Activated B cell treated with CpG ODN at 0.5 μM for 24 hours (primary cell): ENCODE results near the gene FSIP2. TPM values are rescaled to one million over a fixed set of nuclear protein-coding genes. Genes with fewer than 3 reads are reported as not detected.

Source experiments
- ATAC-seq: fragments of 200-7000 bp; cut with Tn5 transposase; one replicate; pipeline ENCODE4 v1.10.0; 2021; ENCODE audit warnings: low read depth, mild to moderate bottlenecking, moderate library complexity
- CTCF ChIA-PET: fragments of 350-600 bp; sonication (Branson Sonifier 250); formaldehyde crosslinking; loops from one replicate; lab custom pipeline; 2021; ENCODE audit warnings: antibody characterized with exemption; lab: Charles Lee
- POLR2A ChIA-PET: fragments of 350-600 bp; sonication (Branson Sonifier 250); formaldehyde crosslinking; loops from one replicate; lab custom pipeline; 2021; ENCODE audit warnings: antibody characterized with exemption; lab: Charles Lee
- DNase-seq: peaks from one replicate; pipeline ENCODE4 v3.0.0; 2022
- H3K27ac Mint-ChIP-seq: one replicate; pipeline ENCODE4 v1.8.0; 2020; ENCODE audit warnings: mixed read lengths
- H3K27me3 Mint-ChIP-seq: one replicate; pipeline ENCODE4 v1.8.0; 2021; ENCODE audit warnings: mixed read lengths
- H3K36me3 Mint-ChIP-seq: one replicate; pipeline ENCODE4 v1.8.0; 2021; ENCODE audit warnings: low read depth, mixed read lengths
- H3K4me1 Mint-ChIP-seq: one replicate; pipeline ENCODE4 v1.8.0; 2021; ENCODE audit warnings: mixed read lengths
- H3K4me3 Mint-ChIP-seq: one replicate; pipeline ENCODE4 v1.8.0; 2020; ENCODE audit warnings: mild to moderate bottlenecking, mixed read lengths
- H3K9me3 Mint-ChIP-seq: one replicate; pipeline ENCODE4 v1.8.0; 2020; ENCODE audit warnings: mixed read lengths
- intact Hi-C: fragments of 100-400 bp; cut with micrococcal nuclease; formaldehyde crosslinking; loops from one replicate; pipeline ENCODE4 v1.15.1; 2024
- total RNA-seq: library from RNA; stranded (reverse); gene quantifications from 2 replicates; pipeline ENCODE4 v1.2.3, GENCODE V29; 2022
- TF ChIP-seq, protein P1 (sequence below): fragments of 200-600 bp; IDR thresholded peaks from one replicate; pipeline ENCODE4 v1.8.0; 2022; ENCODE audit warnings: antibody characterized with exemption, mild to moderate bottlenecking

FSIP2 gene
- total RNA-seq, 1 donor from 2014 or later = 0.24 TPM

DNA sequence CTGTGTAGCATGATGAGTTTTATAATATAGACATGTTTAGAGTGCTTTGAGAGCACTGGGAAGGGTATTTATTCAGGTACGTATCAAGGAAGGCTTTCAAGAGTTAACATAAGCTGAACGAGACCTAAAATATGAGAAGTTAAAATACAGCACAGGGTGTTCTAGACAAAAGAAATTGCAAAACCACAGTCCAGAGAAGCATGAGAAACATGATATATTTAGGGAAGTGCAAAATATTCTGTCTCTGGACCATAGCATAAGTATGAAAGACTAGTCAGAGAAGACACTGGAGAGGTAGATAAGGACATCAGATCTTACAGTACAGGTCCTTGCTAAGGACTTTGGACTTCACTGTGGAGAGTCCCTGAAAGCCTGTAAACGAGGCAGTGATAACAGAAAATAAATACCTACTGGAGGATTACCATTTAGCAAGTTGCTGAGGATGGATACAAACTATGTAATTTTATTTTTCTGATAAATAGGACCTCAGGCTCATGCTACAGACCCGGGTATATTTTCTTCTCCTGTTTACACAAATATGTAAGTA lies 43.7 kb downstream of the FSIP2 start:
- ChIA-PET POLR2A (no interaction called here), CTCF (no interaction called here)
- H3K9me3 Mint-ChIP-seq = no peaks in the 10 kb centered on the region
- H3K36me3 Mint-ChIP-seq = no peaks in the 10 kb centered on the region
- H3K27me3 Mint-ChIP-seq = no peaks in the 10 kb centered on the region
- TF ChIP-seq, protein P1, sequence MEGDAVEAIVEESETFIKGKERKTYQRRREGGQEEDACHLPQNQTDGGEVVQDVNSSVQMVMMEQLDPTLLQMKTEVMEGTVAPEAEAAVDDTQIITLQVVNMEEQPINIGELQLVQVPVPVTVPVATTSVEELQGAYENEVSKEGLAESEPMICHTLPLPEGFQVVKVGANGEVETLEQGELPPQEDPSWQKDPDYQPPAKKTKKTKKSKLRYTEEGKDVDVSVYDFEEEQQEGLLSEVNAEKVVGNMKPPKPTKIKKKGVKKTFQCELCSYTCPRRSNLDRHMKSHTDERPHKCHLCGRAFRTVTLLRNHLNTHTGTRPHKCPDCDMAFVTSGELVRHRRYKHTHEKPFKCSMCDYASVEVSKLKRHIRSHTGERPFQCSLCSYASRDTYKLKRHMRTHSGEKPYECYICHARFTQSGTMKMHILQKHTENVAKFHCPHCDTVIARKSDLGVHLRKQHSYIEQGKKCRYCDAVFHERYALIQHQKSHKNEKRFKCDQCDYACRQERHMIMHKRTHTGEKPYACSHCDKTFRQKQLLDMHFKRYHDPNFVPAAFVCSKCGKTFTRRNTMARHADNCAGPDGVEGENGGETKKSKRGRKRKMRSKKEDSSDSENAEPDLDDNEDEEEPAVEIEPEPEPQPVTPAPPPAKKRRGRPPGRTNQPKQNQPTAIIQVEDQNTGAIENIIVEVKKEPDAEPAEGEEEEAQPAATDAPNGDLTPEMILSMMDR = no peak
- no peak for ATAC-seq
- intact Hi-C loops = no loop called here
- no peaks in the 10 kb centered on the region for H3K4me1 Mint-ChIP-seq
- no peak overlapping the region for H3K4me3 Mint-ChIP-seq
- no peak overlapping the region for H3K27ac Mint-ChIP-seq
- no peak for DNase-seq

DNA sequence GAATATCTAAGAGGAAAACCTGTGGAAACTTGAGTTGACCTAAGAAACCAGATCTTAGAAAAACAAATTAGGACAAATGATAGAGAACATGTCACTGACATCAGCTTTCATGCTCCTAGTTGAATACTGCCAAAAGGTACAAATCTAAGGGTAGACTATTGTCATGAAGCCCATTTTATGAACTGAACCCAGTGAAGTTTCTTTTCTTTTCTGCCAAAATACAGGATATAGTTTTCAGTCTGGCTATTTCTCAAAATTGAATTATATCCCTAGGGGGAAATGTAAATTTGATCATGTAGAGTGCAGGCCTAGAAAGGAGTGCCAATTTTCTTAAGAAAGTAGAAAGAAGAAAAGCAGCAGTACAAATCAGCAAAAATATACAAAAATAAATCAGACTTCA lies 46.6 kb downstream of the FSIP2 start:
- no peak for ATAC-seq
- no peaks in the 10 kb centered on the region for H3K9me3 Mint-ChIP-seq
- H3K4me1 Mint-ChIP-seq = no peaks in the 10 kb centered on the region
- TF ChIP-seq, protein P1 = no peak
- DNase-seq = no peak
- no peak overlapping the region for H3K4me3 Mint-ChIP-seq
- H3K27ac Mint-ChIP-seq = no peak overlapping the region
- intact Hi-C loops = no loop called here
- no peaks in the 10 kb centered on the region for H3K36me3 Mint-ChIP-seq
- POLR2A ChIA-PET = no interaction called here
- no peaks in the 10 kb centered on the region for H3K27me3 Mint-ChIP-seq
- CTCF ChIA-PET = no interaction called here

DNA sequence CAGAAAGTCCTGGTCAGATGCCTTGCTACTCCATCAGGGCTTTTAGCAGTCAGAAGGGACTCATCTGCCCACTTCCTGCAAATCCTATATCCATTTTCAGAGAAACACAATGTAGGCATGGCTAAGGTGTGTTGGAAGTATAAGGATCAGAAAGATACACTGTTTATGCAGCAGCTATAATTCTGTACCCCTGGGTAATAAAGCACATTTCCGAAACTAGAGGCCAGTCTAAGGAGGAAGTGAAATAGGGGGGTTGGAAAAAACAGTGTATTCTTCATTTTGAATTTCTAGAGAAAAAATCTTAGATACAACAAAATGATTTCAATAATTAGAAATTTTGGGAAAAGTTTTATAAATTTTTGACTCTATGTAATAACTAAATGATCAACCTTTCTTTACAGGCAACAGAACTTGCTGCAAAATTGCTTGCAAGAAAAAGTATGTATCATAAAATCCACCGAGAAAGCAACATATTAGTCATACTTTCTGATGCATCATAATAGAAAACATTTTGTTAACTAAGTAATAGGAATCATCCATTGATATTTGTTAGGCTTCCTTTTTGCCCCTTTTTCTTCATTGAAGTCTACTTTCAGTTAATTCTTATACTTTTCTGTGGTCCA lies 47.4 kb downstream of the FSIP2 start:
- Mint-ChIP-seq H3K27ac (no peak overlapping the region), H3K9me3 (no peaks in the 10 kb centered on the region), H3K27me3 (no peaks in the 10 kb centered on the region), H3K4me3 (no peak overlapping the region), H3K36me3 (no peaks in the 10 kb centered on the region), H3K4me1 (no peaks in the 10 kb centered on the region)
- ChIA-PET CTCF (no interaction called here), POLR2A (no interaction called here)
- ATAC-seq (no peak), DNase-seq (no peak)
- TF ChIP-seq, protein P1 = no peak
- intact Hi-C loops = no loop called here

DNA sequence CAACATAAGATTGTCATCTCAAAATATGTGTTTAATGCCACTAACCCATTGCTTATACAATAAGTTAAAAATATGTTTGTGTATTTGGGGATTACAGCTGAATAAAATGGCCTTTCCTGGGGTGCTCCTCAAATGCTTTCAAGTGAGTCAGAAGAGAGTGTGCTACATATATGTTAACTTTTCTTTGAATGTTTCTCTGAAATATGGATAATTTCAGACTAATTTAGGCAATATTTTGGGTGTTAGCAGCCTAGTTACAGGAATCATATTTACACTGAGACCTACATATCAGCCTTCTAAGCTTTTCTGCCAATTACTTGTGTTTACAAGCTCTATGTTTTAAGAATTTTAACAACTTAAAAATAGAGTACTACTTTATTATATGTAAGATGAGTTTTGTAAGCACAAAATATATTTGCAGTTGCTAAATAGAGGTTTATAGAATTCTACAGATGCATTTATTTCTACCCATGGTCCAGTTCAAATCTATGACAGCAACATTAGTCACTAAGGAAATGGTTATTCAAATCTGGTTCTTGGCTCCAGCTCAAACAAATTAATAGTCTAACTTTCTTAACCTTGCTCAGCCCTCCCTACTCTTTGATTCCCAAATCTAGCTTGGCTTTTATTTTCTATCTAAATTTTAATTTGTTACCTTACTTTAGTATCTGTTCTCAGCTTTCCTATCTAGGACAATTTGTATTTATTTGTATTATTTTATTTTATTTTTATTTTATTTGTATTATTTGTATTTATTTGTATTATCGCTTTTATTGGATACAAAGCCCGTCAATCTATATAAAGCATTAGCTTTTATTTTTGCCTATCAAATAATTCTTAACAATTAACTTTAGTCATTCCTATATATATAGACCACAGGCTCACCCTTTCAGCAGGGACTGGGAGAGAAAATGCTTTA lies 48.9 kb downstream of the FSIP2 start:
- Mint-ChIP-seq H3K36me3 (no peaks in the 10 kb centered on the region), H3K9me3 (no peaks in the 10 kb centered on the region), H3K4me3 (no peak overlapping the region), H3K27ac (no peak overlapping the region), H3K27me3 (no peaks in the 10 kb centered on the region), H3K4me1 (no peaks in the 10 kb centered on the region)
- no peak for ATAC-seq
- intact Hi-C loops = no loop called here
- POLR2A ChIA-PET = no interaction called here
- DNase-seq = no peak
- CTCF ChIA-PET = no interaction called here
- TF ChIP-seq, protein P1 = no peak

DNA sequence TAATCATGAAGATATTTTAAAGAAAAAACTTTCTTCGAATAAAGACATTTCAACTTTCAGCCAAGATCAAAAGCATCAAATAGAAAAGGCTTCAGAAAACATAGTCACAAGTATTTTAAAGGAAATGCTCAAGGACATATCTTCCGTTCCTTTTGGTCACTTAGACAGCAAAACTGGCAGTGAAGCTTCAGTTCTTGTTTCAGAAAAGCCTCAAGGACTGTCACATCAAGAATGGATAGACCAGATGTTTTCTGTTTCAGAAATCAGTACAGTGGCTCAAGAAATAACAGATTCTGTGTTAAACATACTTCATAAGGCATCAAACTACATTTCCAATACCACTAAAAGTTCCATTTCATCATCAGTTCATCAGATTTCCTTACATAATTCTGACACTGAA lies 51.8 kb downstream of the FSIP2 start:
- no peak overlapping the region for H3K4me3 Mint-ChIP-seq
- H3K4me1 Mint-ChIP-seq = no peaks in the 10 kb centered on the region
- DNase-seq (no peak), ATAC-seq (no peak)
- H3K36me3 Mint-ChIP-seq = no peaks in the 10 kb centered on the region
- TF ChIP-seq, protein P1 = no peak
- intact Hi-C loops = no loop called here
- H3K9me3 Mint-ChIP-seq = no peaks in the 10 kb centered on the region
- H3K27me3 Mint-ChIP-seq = no peaks in the 10 kb centered on the region
- POLR2A ChIA-PET = no interaction called here
- H3K27ac Mint-ChIP-seq = no peak overlapping the region
- CTCF ChIA-PET = no interaction called here
